GM19239 (cell line): ENCODE measurements around the gene COMMD1.
A peak's percentile ranks its signal among the peaks of the same experiment; 100 is the strongest.
"Not testable (repeated sequence)": the region's sequence is repeated elsewhere in the genome, so short reads cannot be mapped to it uniquely, and the experiment has no call there.

ENCODE experiments used
- DNase-seq: peaks from one replicate; pipeline ENCODE4 v3.0.0; 2011; ENCODE audit warnings: low spot score; ENCODE audit not compliant: insufficient read length
- FAIRE-seq: peaks from 2 replicates; lab custom pipeline; 2011; peaks lifted over from hg19 to GRCh38; lab: Jason Lieb, UNC

Gene COMMD1

DNA sequence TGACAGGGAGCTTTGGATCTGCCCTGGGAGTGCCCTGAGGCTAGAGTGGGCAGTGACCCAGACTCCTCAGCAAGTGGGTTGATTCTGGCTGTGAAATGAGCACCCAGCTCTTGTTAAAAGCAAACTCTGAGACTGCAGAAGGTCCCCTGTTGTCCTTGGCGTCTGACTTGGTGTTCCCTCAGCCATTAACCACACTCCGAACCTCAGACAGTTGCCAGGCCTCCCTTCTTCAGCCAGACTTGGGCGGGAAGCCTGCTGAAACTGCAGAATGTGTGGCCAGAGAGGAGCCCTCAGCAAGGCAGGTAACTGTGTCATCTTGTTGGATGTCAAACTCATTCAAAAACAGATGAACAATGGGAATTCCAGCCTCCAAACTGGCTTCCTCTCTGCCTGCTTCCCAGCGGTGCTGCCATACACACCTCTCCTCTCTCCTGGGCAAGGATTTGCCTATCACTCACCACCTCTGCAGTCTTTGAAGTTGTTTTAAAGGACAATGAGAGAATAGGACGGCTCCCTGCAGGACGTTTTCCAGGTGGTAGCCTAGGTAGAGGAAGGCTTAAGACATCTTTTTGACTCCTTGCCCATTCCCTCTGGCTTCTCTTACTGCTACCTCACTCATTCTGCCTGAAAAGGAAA lies 251.5 kb downstream of the COMMD1 start:
- no peak for FAIRE-seq

GRCh38 chr2:62158444-62159121 lies 253.1 kb downstream of the COMMD1 start:
- FAIRE-seq: no peak
- no peak for DNase-seq

More for the DNA sequence above, 251.5 kb downstream of the COMMD1 start:
- DNase-seq: no peak

GRCh38 chr2:62160691-62161090 lies 255.2 kb downstream of the COMMD1 start:
- FAIRE-seq, DNase-seq: not testable (repeated sequence)

- DNase-seq (no peak), FAIRE-seq (no peak)
Measured at GRCh38 chr2:62163106-62163831, 257.8 kb downstream of the COMMD1 start.

GRCh38 chr2:62163834-62164233 lies 258.4 kb downstream of the COMMD1 start:
- no peak for DNase-seq
- FAIRE-seq: peak; percentile 14

GRCh38 chr2:62175728-62176127 lies 270.3 kb downstream of the COMMD1 start:
- FAIRE-seq (no peak), DNase-seq (no peak)

DNA sequence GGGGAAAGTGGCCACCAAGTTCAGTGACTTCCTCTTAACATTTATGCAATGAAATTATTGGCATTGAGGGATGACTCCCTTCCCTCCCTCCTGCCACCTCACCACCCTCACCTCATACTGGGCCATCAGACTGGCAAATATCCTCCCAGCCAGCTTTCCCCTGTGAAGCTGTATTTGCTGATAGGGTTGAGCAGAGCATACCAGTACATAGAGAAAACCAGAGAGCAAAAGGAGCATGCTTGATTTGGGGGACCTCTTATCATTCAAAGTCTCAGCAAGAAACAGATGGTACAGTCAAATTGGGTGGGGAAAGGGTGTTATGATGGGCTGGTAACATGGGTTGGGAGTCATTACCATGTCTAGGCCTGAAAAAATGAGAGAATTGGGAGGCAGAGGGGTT lies 271.3 kb downstream of the COMMD1 start:
- FAIRE-seq (no peak), DNase-seq (no peak)

GRCh38 chr2:62177392-62178049 lies 272.0 kb downstream of the COMMD1 start:
- no peak for FAIRE-seq

DNA sequence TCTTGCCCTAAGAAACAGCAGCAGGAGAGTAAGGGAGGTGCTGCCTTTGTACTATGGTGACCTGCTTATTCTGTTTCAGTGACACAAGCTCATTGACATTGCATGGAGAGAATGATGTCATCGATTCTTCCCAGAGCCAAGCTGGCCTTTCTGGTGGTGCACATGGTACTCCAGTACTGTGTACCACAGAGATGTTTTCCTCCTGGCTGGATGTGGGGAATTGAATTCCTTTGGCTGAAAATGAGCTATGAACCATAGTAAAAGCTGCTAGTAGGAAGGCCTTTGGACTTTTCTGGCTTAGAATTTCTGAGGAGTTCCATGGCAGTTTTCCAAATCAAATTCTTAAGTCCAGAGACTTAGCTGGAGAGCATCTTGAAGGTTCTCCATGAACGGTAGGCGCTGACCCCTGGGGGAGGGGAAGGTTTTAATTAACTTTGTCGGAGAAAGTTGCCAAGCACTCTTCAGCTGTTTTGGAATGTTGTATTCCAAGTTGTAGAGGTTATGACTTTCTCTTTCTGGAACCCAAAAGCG lies 273.3 kb downstream of the COMMD1 start:
- FAIRE-seq (no peak), DNase-seq (no peak)

More at GRCh38 chr2:62177392-62178049, 272.0 kb downstream of the COMMD1 start:
- no peak for DNase-seq

DNA sequence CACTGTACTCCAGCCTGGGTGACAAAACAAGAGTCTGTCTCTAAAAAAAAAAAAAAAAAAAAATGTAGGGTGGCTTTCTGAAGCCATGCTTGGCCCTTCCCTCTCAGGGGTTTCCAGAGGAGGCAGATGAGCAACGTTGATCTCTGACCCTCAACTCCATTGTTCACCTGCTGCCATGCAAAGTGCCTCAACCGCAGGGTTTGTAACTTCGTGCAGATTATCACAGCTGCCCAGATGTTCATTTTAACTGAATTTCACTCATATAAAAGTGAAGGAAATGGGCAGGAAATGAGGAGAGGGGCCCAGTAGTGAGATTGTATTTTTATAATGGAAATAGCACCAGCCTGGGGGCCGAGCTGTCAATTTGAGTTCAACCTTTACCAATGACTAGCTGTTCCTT lies 275.5 kb downstream of the COMMD1 start:
- no peak for DNase-seq
- FAIRE-seq: no peak

DNA sequence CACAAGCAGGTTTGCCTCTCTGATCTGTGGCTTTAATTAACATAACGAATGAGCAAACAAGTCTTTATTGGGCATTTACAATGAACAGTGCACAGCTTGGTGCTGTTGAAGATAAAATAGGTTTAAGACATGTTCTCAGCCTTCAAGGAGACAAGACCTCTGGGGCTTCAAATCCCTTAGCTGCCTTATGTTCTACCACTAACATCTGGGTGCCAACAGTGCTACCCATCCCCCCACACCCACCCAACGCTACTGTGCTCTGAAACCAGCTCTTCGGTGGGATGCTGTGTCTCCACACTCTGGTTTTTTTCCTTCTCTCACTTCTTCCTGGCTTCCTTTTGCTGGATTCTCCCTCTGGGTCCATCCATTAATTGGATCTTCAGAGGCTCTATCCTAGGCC lies 276.4 kb downstream of the COMMD1 start:
- FAIRE-seq: no peak
- no peak for DNase-seq

GRCh38 chr2:62184512-62185230 lies 279.2 kb downstream of the COMMD1 start:
- FAIRE-seq: no peak
- DNase-seq: no peak
